Measurements from ENCODE around the gene ADAMTSL2.

The ADAMTSL2 gene

DNA sequence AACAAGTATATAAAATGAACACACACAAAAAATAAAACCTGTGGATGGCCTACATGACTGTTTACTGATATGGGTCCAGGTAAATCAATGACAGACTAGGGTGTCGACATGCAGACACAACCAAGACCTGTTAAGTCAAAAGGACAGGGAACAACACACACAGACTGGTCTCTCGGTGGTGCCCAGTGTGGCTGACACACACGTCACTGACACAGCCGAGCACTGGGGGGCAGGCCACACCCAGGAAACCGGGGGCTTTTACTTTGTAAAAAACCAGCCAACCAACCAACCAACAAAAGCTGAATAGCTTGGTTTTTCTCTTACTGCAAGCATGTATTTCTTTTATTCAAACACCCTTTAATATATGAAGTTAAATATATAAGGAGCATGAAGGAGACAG lies 69.7 kb downstream of the ADAMTSL2 start:
- H3K9me3 Mint-ChIP-seq, result no peaks in the 10 kb centered on the region
- H3K4me1 Mint-ChIP-seq, result peaks cover 21% of the 10 kb centered on the region
- no peak overlapping the region for H3K27ac Mint-ChIP-seq
- peaks cover 36% of the 10 kb centered on the region for H3K27me3 Mint-ChIP-seq (ENCODE audit: low read depth, poor library complexity)
- H3K36me3 Mint-ChIP-seq (ENCODE audit: low read depth), result no peaks in the 10 kb centered on the region
- no peak overlapping the region for H3K4me3 Mint-ChIP-seq
- DNase-seq, result no peak
- TF ChIP-seq, protein P1, sequence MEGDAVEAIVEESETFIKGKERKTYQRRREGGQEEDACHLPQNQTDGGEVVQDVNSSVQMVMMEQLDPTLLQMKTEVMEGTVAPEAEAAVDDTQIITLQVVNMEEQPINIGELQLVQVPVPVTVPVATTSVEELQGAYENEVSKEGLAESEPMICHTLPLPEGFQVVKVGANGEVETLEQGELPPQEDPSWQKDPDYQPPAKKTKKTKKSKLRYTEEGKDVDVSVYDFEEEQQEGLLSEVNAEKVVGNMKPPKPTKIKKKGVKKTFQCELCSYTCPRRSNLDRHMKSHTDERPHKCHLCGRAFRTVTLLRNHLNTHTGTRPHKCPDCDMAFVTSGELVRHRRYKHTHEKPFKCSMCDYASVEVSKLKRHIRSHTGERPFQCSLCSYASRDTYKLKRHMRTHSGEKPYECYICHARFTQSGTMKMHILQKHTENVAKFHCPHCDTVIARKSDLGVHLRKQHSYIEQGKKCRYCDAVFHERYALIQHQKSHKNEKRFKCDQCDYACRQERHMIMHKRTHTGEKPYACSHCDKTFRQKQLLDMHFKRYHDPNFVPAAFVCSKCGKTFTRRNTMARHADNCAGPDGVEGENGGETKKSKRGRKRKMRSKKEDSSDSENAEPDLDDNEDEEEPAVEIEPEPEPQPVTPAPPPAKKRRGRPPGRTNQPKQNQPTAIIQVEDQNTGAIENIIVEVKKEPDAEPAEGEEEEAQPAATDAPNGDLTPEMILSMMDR (IDR thresholded peaks at IDR 0.05), result no peak

DNA sequence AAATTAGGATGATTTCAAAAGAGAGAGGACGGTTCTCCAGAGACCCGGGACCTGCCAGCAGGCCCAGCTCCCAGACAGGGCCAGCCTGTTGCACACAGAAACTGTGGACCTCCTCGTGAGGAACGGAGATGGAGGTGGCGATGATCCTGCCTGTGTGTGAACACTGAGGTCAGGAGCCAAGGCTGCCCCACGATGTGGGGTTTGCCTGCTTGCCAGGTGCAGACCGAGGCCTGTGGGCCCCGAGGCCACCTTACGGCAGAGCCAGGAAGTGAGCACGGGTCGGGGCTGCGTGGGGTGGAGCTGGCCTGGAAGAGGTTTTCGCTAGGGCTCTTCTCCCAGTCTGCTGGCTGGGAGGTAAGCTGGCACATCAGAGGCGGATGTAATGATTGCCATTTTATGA lies 70.4 kb downstream of the ADAMTSL2 start:
- H3K27me3 Mint-ChIP-seq (ENCODE audit: low read depth, poor library complexity), result peaks cover 42% of the 10 kb centered on the region
- H3K9me3 Mint-ChIP-seq, result no peaks in the 10 kb centered on the region
- no peak overlapping the region for H3K4me3 Mint-ChIP-seq
- DNase-seq, result no peak
- H3K27ac Mint-ChIP-seq, result no peak overlapping the region
- TF ChIP-seq, protein P1 (IDR thresholded peaks at IDR 0.05), result no peak
- no peaks in the 10 kb centered on the region for H3K36me3 Mint-ChIP-seq (ENCODE audit: low read depth)
- peaks cover 21% of the 10 kb centered on the region for H3K4me1 Mint-ChIP-seq

DNA sequence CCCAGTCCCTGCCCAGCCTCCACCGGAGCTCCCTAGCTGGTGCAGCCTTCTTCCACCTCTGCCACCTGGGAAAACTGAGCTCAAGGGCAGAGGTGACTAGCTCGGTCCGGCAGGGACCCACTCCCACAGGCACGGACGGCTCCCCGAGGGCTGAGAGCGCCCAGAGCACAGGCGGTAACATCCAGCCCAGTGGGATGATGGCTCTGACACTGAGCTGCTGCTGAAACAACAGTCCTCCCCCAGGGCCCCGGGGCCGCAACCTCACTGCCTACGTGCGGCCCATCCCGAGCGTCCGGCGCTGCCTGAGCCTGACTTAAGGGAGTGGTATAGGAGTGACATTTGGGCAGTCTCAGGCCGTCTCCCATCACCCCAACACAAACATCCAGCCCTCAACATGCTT lies 70.9 kb downstream of the ADAMTSL2 start:
- H3K9me3 Mint-ChIP-seq, result no peaks in the 10 kb centered on the region
- no peak overlapping the region for H3K4me3 Mint-ChIP-seq
- peaks cover 21% of the 10 kb centered on the region for H3K4me1 Mint-ChIP-seq
- H3K36me3 Mint-ChIP-seq (ENCODE audit: low read depth), result no peaks in the 10 kb centered on the region
- DNase-seq, result no peak
- no peak overlapping the region for H3K27ac Mint-ChIP-seq
- peaks cover 48% of the 10 kb centered on the region for H3K27me3 Mint-ChIP-seq (ENCODE audit: low read depth, poor library complexity)
- TF ChIP-seq, protein P1 (IDR thresholded peaks at IDR 0.05), result no peak

DNA sequence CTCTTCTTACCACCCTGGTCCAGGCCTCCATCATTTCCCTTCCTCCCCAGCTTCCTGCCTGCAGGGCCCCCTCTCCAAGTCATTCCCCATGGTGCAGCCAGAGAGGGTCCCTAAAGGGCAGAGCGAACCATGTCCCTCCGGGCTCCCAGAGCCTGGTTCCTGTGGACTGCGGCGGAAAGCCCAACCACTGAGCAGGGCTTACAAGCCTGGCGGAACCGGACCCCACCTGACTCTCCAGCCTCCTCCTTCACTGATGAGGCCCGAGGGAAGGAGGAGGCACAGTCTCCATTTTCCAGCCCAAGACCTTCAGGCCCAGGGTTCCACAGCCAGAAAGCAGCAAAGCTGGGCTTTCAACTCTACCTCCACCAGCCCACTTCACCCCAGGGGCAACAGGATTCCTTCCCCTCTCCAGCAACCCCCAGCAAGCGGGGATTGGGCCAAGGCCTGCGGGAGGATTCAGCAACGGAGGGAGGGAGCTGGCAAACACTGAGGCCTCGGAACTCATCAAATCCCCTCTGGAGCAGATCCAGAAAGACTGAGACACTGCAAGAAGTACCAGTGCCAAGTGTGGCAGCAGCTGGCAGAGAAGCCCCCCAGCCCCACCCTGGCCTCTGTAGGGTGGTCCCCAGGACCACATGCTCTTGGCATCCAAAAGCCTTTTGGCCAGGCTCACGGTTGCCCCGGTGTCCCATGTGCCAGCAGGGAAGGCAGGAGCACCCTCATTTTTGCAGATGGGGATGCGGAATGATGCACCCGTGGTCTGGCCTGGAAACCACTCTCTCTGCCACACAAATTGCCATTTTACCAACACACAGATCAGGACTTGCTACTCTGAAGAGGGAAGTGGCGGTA lies 71.6 kb downstream of the ADAMTSL2 start:
- no peaks in the 10 kb centered on the region for H3K9me3 Mint-ChIP-seq
- H3K4me1 Mint-ChIP-seq, result peaks cover 17% of the 10 kb centered on the region
- TF ChIP-seq, protein P1 (IDR thresholded peaks at IDR 0.05), result no peak
- H3K36me3 Mint-ChIP-seq (ENCODE audit: low read depth), result no peaks in the 10 kb centered on the region
- H3K27ac Mint-ChIP-seq, result no peak overlapping the region
- DNase-seq, result no peak
- H3K27me3 Mint-ChIP-seq (ENCODE audit: low read depth, poor library complexity), result peaks cover 55% of the 10 kb centered on the region
- H3K4me3 Mint-ChIP-seq, result no peak overlapping the region

DNA sequence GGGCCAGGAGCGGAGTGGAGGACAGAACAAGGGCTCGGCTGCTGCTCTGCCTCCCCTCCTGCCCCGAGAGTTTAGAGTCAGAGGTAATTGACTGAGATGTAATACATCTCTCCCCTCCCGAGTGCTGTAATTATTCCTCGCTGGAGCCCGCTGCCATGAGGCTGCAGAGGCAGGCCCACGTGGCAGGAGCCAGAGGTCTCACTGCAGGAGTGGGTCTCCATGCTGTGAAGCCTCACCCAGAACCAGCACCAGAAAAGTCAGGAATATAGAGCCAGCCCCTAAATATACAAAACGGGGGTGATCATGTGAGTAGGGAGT lies 72.2 kb downstream of the ADAMTSL2 start:
- Mint-ChIP-seq H3K27ac (no peak overlapping the region), H3K9me3 (no peaks in the 10 kb centered on the region), H3K36me3 (ENCODE audit: low read depth) (no peaks in the 10 kb centered on the region), H3K27me3 (ENCODE audit: low read depth, poor library complexity) (peaks cover 61% of the 10 kb centered on the region), H3K4me3 (no peak overlapping the region), H3K4me1 (peaks cover 12% of the 10 kb centered on the region)
- TF ChIP-seq, protein P1 (IDR thresholded peaks at IDR 0.05), result no peak
- no peak for DNase-seq

DNA sequence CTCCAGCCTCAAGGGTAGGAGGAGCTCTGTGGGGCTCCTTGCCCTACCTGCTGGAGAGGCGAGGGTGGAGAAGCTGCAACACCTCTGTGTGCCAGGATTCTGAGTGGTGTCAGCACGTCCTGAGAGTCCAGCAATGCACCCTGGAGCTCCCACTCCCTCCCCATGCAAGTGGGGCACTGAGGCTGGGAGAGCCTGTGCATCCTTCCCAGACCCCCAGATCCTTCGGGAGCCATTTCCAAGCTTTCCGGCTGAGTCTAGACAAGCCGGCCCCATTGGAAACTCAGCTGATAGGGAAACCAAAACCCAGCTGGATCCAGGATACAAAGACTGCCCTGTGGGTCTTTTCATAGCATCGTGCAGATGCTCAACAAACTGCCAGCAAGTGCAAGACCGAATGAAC lies 72.9 kb downstream of the ADAMTSL2 start:
- Mint-ChIP-seq H3K27ac (no peak overlapping the region), H3K9me3 (no peaks in the 10 kb centered on the region), H3K36me3 (ENCODE audit: low read depth) (no peaks in the 10 kb centered on the region), H3K4me1 (peaks cover 8% of the 10 kb centered on the region), H3K27me3 (ENCODE audit: low read depth, poor library complexity) (peaks cover 68% of the 10 kb centered on the region), H3K4me3 (no peak overlapping the region)
- DNase-seq, result no peak
- TF ChIP-seq, protein P1 (IDR thresholded peaks at IDR 0.05), result no peak

Measured in nephron progenitor cell (in vitro differentiated cells).